ENCODE measurements around the gene KRTAP10-5. TPM values are rescaled to one million over a fixed set of nuclear protein-coding genes. Genes with fewer than 3 reads are reported as not detected.

Gene KRTAP10-5
- polyA plus RNA-seq, 1 donor (not counting 4 experiments of a cell fraction or from before 2014, with no cell fraction given), result not detected

GRCh38 chr21:44578371-44579055, 1.9 kb downstream of the KRTAP10-5 start:
- no peak for FAIRE-seq
- Histone ChIP-seq H4K20me1 (ENCODE audit: control insufficient read depth, extremely low read depth, insufficient read depth, low read length) (no peaks in the 10 kb centered on the region), H3K9ac (ENCODE audit: control insufficient read depth, extremely low read depth, insufficient read depth, low read length) (no peak overlapping the region), H3K36me3 (ENCODE audit: control insufficient read depth in 2 of 2, extremely low read depth in 1 of 2, insufficient read depth in 2 of 2, low read length in 2 of 2) (no peaks in the 10 kb centered on the region), H3K9me3 (ENCODE audit: control insufficient read depth, low read depth, low read length) (peaks cover 11% of the 10 kb centered on the region), H3K9me1 (ENCODE audit: control insufficient read depth, extremely low read depth, insufficient read depth, low read length) (no peaks in the 10 kb centered on the region), H3K4me1 (ENCODE audit: control insufficient read depth, extremely low read depth, insufficient read depth, low read length) (no peaks in the 10 kb centered on the region), H3K4me3 (ENCODE audit: control insufficient read depth in 2 of 3, extremely low read depth in 1 of 3, insufficient read depth in 2 of 3, low read depth in 1 of 3, low read length in 3 of 3) (no peak overlapping the region), H3K27me3 (ENCODE audit: control insufficient read depth, extremely low read depth, insufficient read depth, low read length) (no peaks in the 10 kb centered on the region), H3K4me2 (ENCODE audit: control insufficient read depth, extremely low read depth, insufficient read depth, low read depth, low read length) (no peak overlapping the region), H3K79me2 (ENCODE audit: control insufficient read depth, insufficient read depth, low read length) (no peaks in the 10 kb centered on the region), H2AFZ (ENCODE audit: control insufficient read depth, low read length) (no peak overlapping the region), H3K27ac (ENCODE audit: control insufficient read depth, insufficient read depth, low read length) (no peak overlapping the region)
- dilution Hi-C loops (cut with MboI; ENCODE audit: extremely low pct_ligation_motif_present, low sequenced_read_pairs), result no loop called here
- no peak for TF ChIP-seq EZH2 (IDR thresholded peaks at IDR 0.05; ENCODE audit: low read length)
- TF ChIP-seq, protein P1, sequence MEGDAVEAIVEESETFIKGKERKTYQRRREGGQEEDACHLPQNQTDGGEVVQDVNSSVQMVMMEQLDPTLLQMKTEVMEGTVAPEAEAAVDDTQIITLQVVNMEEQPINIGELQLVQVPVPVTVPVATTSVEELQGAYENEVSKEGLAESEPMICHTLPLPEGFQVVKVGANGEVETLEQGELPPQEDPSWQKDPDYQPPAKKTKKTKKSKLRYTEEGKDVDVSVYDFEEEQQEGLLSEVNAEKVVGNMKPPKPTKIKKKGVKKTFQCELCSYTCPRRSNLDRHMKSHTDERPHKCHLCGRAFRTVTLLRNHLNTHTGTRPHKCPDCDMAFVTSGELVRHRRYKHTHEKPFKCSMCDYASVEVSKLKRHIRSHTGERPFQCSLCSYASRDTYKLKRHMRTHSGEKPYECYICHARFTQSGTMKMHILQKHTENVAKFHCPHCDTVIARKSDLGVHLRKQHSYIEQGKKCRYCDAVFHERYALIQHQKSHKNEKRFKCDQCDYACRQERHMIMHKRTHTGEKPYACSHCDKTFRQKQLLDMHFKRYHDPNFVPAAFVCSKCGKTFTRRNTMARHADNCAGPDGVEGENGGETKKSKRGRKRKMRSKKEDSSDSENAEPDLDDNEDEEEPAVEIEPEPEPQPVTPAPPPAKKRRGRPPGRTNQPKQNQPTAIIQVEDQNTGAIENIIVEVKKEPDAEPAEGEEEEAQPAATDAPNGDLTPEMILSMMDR (optimal IDR thresholded peaks at IDR 0.05 in 1 of 3, IDR thresholded peaks at IDR 0.05 in 1 of 3, conservative IDR thresholded peaks at IDR 0.05 in 1 of 3; ENCODE audit: extremely low read depth in 1 of 3, insufficient read depth in 2 of 3, low read length in 3 of 3), result no peak
- DNase-seq (ENCODE audit: low read depth, low spot score), result no peak

DNA sequence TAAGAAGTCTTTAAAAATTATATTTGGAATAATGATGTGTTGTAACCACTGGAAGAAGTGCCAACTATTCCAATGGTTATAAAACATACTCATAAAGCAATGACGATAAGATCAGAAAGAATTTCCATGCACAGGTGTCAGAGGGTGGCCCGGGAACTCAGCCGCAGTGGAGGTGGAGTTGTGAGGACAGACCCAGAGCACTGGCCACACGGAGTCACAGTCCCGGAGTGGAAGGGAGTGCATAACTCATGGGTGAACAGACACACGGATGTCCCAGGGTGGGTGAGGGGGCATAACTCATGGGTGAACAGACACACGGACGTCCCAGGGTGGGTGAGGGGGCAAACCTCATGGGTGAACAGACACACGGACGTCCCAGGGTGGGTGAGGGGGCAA, 4.4 kb downstream of the KRTAP10-5 start:
- Histone ChIP-seq H3K4me2 (ENCODE audit: control insufficient read depth, extremely low read depth, insufficient read depth, low read depth, low read length) (no peak overlapping the region), H3K36me3 (ENCODE audit: control insufficient read depth in 2 of 2, extremely low read depth in 1 of 2, insufficient read depth in 2 of 2, low read length in 2 of 2) (no peaks in the 10 kb centered on the region), H4K20me1 (ENCODE audit: control insufficient read depth, extremely low read depth, insufficient read depth, low read length) (no peaks in the 10 kb centered on the region), H3K9me1 (ENCODE audit: control insufficient read depth, extremely low read depth, insufficient read depth, low read length) (no peaks in the 10 kb centered on the region), H3K27me3 (ENCODE audit: control insufficient read depth, extremely low read depth, insufficient read depth, low read length) (no peaks in the 10 kb centered on the region), H3K4me3 (ENCODE audit: control insufficient read depth in 2 of 3, extremely low read depth in 1 of 3, insufficient read depth in 2 of 3, low read depth in 1 of 3, low read length in 3 of 3) (no peak overlapping the region), H3K27ac (ENCODE audit: control insufficient read depth, insufficient read depth, low read length) (no peak overlapping the region), H2AFZ (ENCODE audit: control insufficient read depth, low read length) (no peak overlapping the region), H3K4me1 (ENCODE audit: control insufficient read depth, extremely low read depth, insufficient read depth, low read length) (no peaks in the 10 kb centered on the region), H3K9me3 (ENCODE audit: control insufficient read depth, low read depth, low read length) (peaks cover 5% of the 10 kb centered on the region), H3K79me2 (ENCODE audit: control insufficient read depth, insufficient read depth, low read length) (no peaks in the 10 kb centered on the region), H3K9ac (ENCODE audit: control insufficient read depth, extremely low read depth, insufficient read depth, low read length) (no peak overlapping the region)
- TF ChIP-seq, protein P1 (optimal IDR thresholded peaks at IDR 0.05 in 1 of 3, IDR thresholded peaks at IDR 0.05 in 1 of 3, conservative IDR thresholded peaks at IDR 0.05 in 1 of 3; ENCODE audit: extremely low read depth in 1 of 3, insufficient read depth in 2 of 3, low read length in 3 of 3), result no peak
- no peak for TF ChIP-seq EZH2 (IDR thresholded peaks at IDR 0.05; ENCODE audit: low read length)
- FAIRE-seq (no peak), DNase-seq (ENCODE audit: low read depth, low spot score) (no peak)
- dilution Hi-C loops (cut with MboI; ENCODE audit: extremely low pct_ligation_motif_present, low sequenced_read_pairs), result no loop called here
